Keratinocyte (primary cell): ENCODE measurements around the gene NXPH3. TPM values are rescaled to one million over a fixed set of nuclear protein-coding genes. Genes with fewer than 3 reads are reported as not detected.

Source experiments
- DNase-seq: peaks from one replicate; pipeline ENCODE4 v3.0.0-alpha.2; 2011; ENCODE audit warnings: low read depth, missing footprints, low spot score
- FAIRE-seq: peaks from 2 replicates; lab custom pipeline; 2011; peaks lifted over from hg19 to GRCh38; lab: Jason Lieb, UNC
- H2AFZ ChIP-seq: 2 replicates; pipeline ENCODE4 v1.6.0; 2012; ENCODE audit warnings: low read length, control low read depth, inconsistent platforms; ENCODE audit not compliant: control insufficient read depth
- H3K27ac ChIP-seq: 2 replicates; pipeline ENCODE4 v1.5.1; 2011; ENCODE audit warnings: low read length; ENCODE audit not compliant: control insufficient read depth, insufficient read depth
- H3K27me3 ChIP-seq: 3 replicates; pipeline ENCODE4 v1.6.0; 2011; ENCODE audit warnings: low read length; ENCODE audit not compliant: control insufficient read depth, insufficient read depth; ENCODE audit errors: extremely low read depth
- H3K36me3 ChIP-seq, 2 experiments: 2 replicates in 1 of 2; 3 replicates in 1 of 2; pipeline ENCODE4 v1.5.1; 2011; ENCODE audit warnings: low read length in 2 of 2, mild to moderate bottlenecking in 1 of 2; ENCODE audit not compliant: control insufficient read depth in 2 of 2, insufficient read depth in 2 of 2; ENCODE audit errors: extremely low read depth in 1 of 2
- H3K4me1 ChIP-seq: 3 replicates; pipeline ENCODE4 v1.5.1; 2011; ENCODE audit warnings: low read length; ENCODE audit not compliant: control insufficient read depth, insufficient read depth; ENCODE audit errors: extremely low read depth
- H3K4me2 ChIP-seq: 3 replicates; pipeline ENCODE4 v1.6.0; 2011; ENCODE audit warnings: low read depth, low read length; ENCODE audit not compliant: control insufficient read depth, insufficient read depth; ENCODE audit errors: extremely low read depth
- H3K4me3 ChIP-seq, 3 experiments: fragments of 200-600 bp in 1 of 3; sonication (generic) in 1 of 3; 2 replicates in 2 of 3; 3 replicates in 1 of 3; pipeline ENCODE4 v1.5.1; 2011 to 2016; ENCODE audit warnings: low read length in 3 of 3, mild to moderate bottlenecking in 3 of 3, control low read depth in 2 of 3, inconsistent platforms in 1 of 3, low read depth in 1 of 3, mixed read lengths in 1 of 3, mixed run types in 1 of 3, moderate library complexity in 1 of 3; ENCODE audit not compliant: control insufficient read depth in 2 of 3, insufficient read depth in 2 of 3; ENCODE audit errors: extremely low read depth in 1 of 3
- H3K79me2 ChIP-seq: 2 replicates; pipeline ENCODE4 v1.6.0; 2012; ENCODE audit warnings: low read length; ENCODE audit not compliant: control insufficient read depth, insufficient read depth
- H3K9ac ChIP-seq: 3 replicates; pipeline ENCODE4 v1.6.0; 2011; ENCODE audit warnings: low read length; ENCODE audit not compliant: control insufficient read depth, insufficient read depth; ENCODE audit errors: extremely low read depth
- H3K9me1 ChIP-seq: 3 replicates; pipeline ENCODE4 v1.6.0; 2011; ENCODE audit warnings: low read length; ENCODE audit not compliant: control insufficient read depth, insufficient read depth; ENCODE audit errors: extremely low read depth
- H3K9me3 ChIP-seq: 2 replicates; pipeline ENCODE4 v1.5.1; 2012; ENCODE audit warnings: low read depth, low read length; ENCODE audit not compliant: control insufficient read depth
- H4K20me1 ChIP-seq: 3 replicates; pipeline ENCODE4 v1.6.0; 2011; ENCODE audit warnings: low read length; ENCODE audit not compliant: control insufficient read depth, insufficient read depth; ENCODE audit errors: extremely low read depth
- CTCF ChIP-seq, 3 experiments: IDR thresholded peaks in 1 of 3; conservative IDR thresholded peaks in 1 of 3; optimal IDR thresholded peaks in 1 of 3; 2 replicates in 2 of 3; 3 replicates in 1 of 3; pipeline versions ENCODE3 to v1.5.1; 2011; ENCODE audit warnings: low read length in 3 of 3, mild to moderate bottlenecking in 3 of 3, moderate library complexity in 2 of 3, control low read depth in 1 of 3, inconsistent platforms in 1 of 3; ENCODE audit not compliant: insufficient read depth in 2 of 3; ENCODE audit errors: extremely low read depth in 1 of 3
- EZH2 ChIP-seq: IDR thresholded peaks from one replicate; pipeline ENCODE4 v1.6.1; 2012; ENCODE audit warnings: inconsistent platforms, mild to moderate bottlenecking, low read length, moderate library complexity
- dilution Hi-C: fragments of 300-500 bp; cut with MboI; formaldehyde crosslinking; loops from one replicate; pipeline ENCODE4 v1.7.0; 2020; ENCODE audit warnings: low sequenced_read_pairs; ENCODE audit not compliant: extremely low pct_ligation_motif_present
- polyA plus RNA-seq, 5 experiments: library from polyadenylated mRNA; depleted of rRNA in 3 of 5; stranded (reverse) in 3 of 5; stranded (forward) in 1 of 5; unstranded in 1 of 5; fragments of >200 nt; gene quantifications; 1 replicate in 1 of 5; 2 replicates in 3 of 5; 3 replicates in 1 of 5; pipeline versions ENCODE4 v1.2.1 to v1.2.3, GENCODE V29; 2011 to 2012; ENCODE audit warnings: missing spikeins in 2 of 5, low read depth in 1 of 5, low replicate concordance in 1 of 5

NXPH3 gene
- polyA plus RNA-seq, 1 donor (not counting 4 experiments of a cell fraction or from before 2014, with no cell fraction given), result 0.12 TPM

GRCh38 chr17:49630113-49630900, 54.6 kb downstream of the NXPH3 start:
- dilution Hi-C loops, result no loop called here
- Histone ChIP-seq H3K4me2 (no peak overlapping the region), H2AFZ (no peak overlapping the region), H3K36me3 (no peaks in the 10 kb centered on the region), H3K79me2 (peaks cover 4% of the 10 kb centered on the region), H3K4me3 (no peak overlapping the region), H3K4me1 (no peaks in the 10 kb centered on the region), H3K9ac (no peak overlapping the region), H3K9me3 (no peaks in the 10 kb centered on the region), H3K27ac (no peak overlapping the region), H4K20me1 (no peaks in the 10 kb centered on the region), H3K27me3 (no peaks in the 10 kb centered on the region), H3K9me1 (no peaks in the 10 kb centered on the region)
- DNase-seq, result no peak
- FAIRE-seq, result no peak
- TF ChIP-seq EZH2 (no peak), CTCF (optimal IDR thresholded peaks at IDR 0.05 in 1 of 3, IDR thresholded peaks at IDR 0.05 in 1 of 3, conservative IDR thresholded peaks at IDR 0.05 in 1 of 3; ENCODE audit: extremely low read depth in 1 of 3, insufficient read depth in 2 of 3, low read length in 3 of 3) (no peak)

GRCh38 chr17:49631496-49631895, 55.8 kb downstream of the NXPH3 start:
- H3K4me1 ChIP-seq, result no peaks in the 10 kb centered on the region
- no peaks in the 10 kb centered on the region for H3K9me1 ChIP-seq
- peaks cover 4% of the 10 kb centered on the region for H3K79me2 ChIP-seq
- no peaks in the 10 kb centered on the region for H3K36me3 ChIP-seq
- no peaks in the 10 kb centered on the region for H3K9me3 ChIP-seq
- H4K20me1 ChIP-seq, result no peaks in the 10 kb centered on the region
- FAIRE-seq, result no peak
- dilution Hi-C loops, result no loop called here
- H3K4me3 ChIP-seq, result no peak overlapping the region
- H3K27ac ChIP-seq, result no peak overlapping the region
- no peak overlapping the region for H2AFZ ChIP-seq
- no peak for TF ChIP-seq CTCF (optimal IDR thresholded peaks at IDR 0.05 in 1 of 3, IDR thresholded peaks at IDR 0.05 in 1 of 3, conservative IDR thresholded peaks at IDR 0.05 in 1 of 3; ENCODE audit: extremely low read depth in 1 of 3, insufficient read depth in 2 of 3, low read length in 3 of 3)
- no peak for TF ChIP-seq EZH2
- no peaks in the 10 kb centered on the region for H3K27me3 ChIP-seq
- H3K4me2 ChIP-seq, result no peak overlapping the region
- no peak overlapping the region for H3K9ac ChIP-seq
- DNase-seq, result no peak

Other genes starting within 250 kb of the NXPH3 start
- gene ZNF652, start 213.6 kb upstream of the NXPH3 start, polyA plus RNA-seq, result 5.1 to 8.9 TPM (median 8.5 TPM) in 3 replicates
- 286 to 500 TPM (median 395 TPM) in 3 replicates for gene PHB1, start 161.0 kb upstream of the NXPH3 start, polyA plus RNA-seq
- gene NGFR, start 80.6 kb upstream of the NXPH3 start, polyA plus RNA-seq, result 0.97 to 3.1 TPM (median 1.7 TPM) in 3 replicates
- gene SPOP, start 102.2 kb downstream of the NXPH3 start, polyA plus RNA-seq, result 24.1 to 27.5 TPM (median 26.0 TPM) in 3 replicates
- 65.7 to 72.3 TPM (median 71.6 TPM) in 3 replicates for gene SLC35B1, start 132.1 kb downstream of the NXPH3 start, polyA plus RNA-seq
- 4.7 to 5.3 TPM (median 5.3 TPM) in 3 replicates for gene FAM117A, start 188.3 kb downstream of the NXPH3 start, polyA plus RNA-seq
- gene KAT7, start 212.8 kb downstream of the NXPH3 start, polyA plus RNA-seq, result 8.0 to 22.8 TPM (median 19.7 TPM) in 3 replicates